ENCODE data around the gene CRACR2A.

The CRACR2A gene

DNA sequence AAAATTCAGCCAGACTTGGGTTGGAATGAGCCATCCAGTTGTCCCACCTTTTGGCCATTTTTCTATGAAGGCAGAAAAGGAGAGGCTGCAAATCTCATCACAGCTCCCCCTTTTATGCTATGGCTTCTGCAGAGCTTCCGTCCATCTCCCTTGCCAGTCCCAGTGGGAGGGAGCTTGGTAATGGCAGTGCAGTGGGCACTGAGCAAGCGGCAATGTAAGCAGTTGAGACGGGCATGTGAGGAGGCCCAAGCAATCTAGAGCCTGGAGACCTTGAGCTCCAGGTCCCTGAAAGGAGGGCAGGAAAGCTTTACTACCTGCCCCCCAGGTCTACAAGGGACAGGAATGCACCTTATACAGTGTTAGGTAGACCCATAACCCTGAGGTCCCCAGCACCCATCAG is 73.1 kb downstream of the CRACR2A start:
- DNase-seq, result no peak

DNA sequence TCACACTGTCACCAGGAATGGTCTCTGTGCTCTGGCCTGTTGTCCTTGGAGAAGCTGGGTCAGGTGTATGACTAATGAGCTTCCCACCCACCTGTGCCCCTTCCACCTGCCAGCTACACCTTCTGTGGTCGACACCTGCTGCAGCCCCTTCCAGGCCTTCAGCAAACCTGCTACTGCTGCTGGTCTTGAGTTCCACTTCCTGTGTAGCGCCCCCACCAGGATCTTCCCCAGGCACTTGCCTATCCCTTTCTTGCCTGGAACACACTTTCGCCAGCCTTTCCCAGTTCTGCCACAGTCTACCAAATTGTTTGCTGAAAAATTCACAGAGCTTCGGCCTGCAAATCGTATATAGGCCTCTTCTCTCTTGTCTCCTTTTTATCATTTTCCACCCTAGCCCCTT is 75.3 kb downstream of the CRACR2A start:
- no peak for DNase-seq

- no peak for DNase-seq
Measured at GRCh38 chr12:3673981-3674708, 78.8 kb downstream of the CRACR2A start.

DNA sequence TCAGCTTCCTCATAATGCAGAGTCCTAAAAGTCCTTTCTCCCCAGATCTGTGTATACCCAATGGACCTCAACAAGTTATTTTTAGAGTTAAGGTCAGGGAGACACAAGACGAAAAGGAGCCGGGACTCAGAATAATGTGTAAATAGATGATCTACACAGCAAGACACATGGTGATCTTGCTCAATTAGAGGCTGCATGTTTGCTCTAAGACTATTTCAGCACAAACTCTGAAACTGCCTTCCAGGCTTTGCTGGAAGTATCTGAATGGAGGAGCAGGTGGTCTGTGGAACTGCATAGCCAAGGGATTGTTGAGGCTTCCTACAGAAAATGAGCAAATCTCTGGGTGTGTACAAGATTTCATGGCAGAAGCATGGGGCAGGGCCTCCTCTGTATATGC is 80.8 kb downstream of the CRACR2A start:
- no peak for DNase-seq

DNA sequence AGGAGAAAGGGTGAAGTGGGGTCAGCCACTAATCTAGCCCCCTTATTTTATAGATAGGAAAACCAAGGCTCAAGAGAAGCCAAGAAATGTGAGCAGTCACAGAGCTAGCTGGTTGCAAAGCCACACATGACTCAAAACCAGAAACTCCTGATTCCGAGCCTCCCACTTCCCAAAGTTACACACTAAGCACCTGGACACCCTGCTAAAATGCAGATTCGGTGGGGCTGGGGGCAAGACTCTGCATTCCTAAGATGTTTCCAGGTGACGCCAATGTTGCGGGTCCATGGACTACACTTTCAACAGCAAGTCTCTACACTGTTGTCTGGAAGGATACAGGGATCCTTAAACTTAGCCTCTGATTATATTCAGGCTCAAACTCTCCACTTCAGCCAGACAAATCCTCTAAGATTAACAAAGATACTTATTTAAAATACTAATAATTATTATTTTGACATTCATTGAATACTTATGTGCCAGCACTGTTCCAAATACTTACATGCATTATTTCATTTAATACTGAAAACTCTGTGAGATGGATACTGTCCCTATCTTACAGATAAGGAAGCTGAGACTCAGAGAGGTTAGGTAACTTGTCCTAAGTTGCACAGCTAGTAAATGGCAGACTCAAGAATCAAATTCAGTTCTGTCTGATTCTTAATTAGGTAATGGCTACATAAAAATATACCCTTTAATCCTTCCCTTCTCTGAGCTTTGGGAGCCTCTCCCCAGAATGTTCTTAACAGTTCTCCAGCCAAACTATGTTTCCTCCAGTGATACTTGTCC is 81.4 kb downstream of the CRACR2A start:
- DNase-seq, result no peak

DNA sequence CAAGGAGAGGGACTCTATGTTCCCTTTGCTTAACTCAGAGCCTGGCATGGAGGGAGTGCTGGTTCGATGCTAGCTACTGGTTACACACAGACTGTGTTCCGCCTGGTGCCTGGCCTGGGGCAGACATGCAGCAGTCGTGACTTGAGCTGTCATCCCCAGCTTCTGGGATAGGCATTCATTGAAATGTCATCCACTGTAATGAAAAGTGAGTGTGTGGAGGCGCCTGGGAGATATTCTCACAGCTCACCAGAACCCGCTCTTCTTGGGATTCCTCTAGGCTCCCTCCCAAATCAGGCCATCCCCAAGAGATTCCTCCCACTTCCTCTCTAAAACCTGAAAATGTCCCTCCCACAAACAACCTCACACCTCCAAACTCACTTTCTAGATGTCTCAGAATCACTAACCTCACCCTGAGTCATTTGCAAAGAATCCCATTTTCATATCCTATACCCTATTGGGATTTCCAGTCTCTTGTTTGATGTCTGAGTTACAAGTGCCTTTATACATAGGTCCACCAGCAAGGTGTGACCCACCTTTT is 82.8 kb downstream of the CRACR2A start:
- no peak for DNase-seq

DNA sequence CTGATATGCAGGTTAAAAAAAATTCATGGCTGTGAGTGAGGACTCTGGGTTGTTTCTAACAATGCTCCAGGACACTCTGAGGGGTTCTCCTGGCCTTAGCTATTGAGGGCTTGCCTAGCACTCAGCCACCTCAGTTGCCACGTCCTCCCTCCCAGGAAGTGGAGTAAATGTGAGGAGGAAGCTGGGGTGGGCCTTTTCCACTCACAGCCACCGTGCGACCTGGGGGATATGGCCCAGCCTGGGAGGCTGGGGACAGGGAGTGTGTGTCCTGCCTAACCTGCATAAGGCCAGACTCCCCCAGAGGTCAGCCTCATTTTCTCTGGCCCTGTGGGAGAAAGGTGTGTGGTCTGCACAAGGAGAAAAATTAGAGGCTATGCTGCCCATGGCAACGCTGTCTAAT is 83.3 kb downstream of the CRACR2A start:
- DNase-seq, result no peak

GRCh38 chr12:3668479-3669165 is 84.3 kb downstream of the CRACR2A start:
- no peak for DNase-seq

DNA sequence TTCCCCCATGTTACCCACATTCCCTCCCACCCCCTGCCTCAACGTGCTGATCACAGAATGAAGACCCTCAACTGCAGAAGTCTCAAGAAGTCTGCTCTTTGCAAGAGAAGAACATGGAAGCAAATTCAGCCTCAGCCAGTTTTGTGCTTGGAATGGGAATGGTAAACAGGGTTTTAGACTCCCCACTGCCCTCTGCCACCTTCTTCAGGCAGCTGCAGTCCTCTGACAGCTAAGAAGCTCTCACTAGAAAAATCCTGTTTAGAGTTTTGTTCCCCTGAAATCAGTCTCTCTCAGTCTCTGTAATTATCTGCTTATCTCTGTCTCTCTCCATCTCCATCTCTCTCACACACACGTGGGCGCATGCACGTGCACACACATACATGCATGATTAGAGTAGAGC is 85.4 kb downstream of the CRACR2A start:
- no peak for DNase-seq

DNA sequence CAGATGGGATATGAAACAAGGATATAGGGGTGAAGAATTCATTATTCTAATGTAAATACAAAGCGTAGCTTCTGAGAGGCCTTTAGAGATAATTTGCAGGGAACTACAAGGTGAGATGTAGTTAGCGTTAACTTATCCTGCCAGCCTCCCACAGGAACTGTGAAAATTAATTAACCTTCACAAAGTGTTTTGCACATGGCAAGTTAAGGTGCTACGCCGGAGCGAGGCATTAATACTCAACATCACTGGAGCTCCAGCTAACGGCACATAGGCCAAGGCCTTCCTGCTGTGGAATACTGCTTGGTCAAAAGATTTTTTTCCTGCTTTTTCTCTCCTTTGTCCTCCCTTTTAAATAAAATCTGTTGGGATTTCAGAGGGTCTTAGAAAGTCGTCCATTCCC is 86.5 kb downstream of the CRACR2A start:
- DNase-seq, result no peak

DNA sequence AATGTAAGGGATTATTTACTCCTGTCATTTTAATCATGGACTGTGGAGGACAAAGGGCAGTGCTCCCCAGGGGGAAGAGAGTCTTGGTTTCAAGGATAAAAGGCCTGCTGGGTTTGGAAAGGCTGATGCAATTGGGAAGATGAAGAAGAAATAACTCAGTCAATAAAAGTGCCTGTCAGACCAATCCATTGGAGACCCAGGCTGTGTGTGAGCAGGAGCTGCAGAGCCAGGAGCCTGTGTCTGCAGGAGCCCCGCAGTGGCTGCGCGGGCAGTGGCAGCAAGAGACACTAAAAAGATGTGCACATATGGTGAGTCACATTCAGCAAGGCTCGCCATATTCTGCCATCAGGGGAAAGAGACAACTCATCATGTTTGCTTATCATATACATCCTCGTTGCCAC is 90.4 kb downstream of the CRACR2A start:
- DNase-seq, result no peak

GRCh38 chr12:3661028-3661427 is 91.9 kb downstream of the CRACR2A start:
- DNase-seq, result no peak

GRCh38 chr12:3658327-3659163 is 94.4 kb downstream of the CRACR2A start:
- DNase-seq, result no peak

GRCh38 chr12:3656946-3657622 is 95.8 kb downstream of the CRACR2A start:
- DNase-seq, result no peak

DNA sequence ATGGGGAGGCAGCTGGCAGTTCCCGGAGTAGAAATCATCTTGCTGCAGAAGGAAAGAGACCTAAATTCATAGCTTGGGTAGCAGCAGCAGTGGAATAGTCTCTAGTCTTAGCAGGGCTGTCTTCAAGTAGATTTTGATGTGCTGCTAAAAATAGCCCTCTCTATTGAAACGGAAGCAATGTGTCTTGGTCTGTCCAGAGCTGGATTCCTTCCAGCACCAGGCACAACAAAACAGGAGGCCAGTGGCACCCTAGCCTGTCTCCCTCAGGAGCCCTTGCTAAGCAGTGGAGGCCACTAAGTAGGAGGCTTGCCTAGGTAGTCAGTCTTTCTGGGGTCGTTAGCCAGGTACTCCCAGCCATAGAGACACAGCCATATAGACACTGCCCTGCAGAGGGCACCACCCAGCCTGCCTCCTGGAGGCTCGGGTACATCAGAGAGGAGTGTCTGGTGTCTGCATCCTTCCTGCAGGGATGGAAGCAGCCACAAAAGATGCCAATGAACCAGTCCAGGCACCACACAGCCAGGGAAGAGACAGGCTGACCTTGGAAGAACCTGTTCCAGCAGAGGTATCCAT is 97.5 kb downstream of the CRACR2A start:
- no peak for DNase-seq

DNA sequence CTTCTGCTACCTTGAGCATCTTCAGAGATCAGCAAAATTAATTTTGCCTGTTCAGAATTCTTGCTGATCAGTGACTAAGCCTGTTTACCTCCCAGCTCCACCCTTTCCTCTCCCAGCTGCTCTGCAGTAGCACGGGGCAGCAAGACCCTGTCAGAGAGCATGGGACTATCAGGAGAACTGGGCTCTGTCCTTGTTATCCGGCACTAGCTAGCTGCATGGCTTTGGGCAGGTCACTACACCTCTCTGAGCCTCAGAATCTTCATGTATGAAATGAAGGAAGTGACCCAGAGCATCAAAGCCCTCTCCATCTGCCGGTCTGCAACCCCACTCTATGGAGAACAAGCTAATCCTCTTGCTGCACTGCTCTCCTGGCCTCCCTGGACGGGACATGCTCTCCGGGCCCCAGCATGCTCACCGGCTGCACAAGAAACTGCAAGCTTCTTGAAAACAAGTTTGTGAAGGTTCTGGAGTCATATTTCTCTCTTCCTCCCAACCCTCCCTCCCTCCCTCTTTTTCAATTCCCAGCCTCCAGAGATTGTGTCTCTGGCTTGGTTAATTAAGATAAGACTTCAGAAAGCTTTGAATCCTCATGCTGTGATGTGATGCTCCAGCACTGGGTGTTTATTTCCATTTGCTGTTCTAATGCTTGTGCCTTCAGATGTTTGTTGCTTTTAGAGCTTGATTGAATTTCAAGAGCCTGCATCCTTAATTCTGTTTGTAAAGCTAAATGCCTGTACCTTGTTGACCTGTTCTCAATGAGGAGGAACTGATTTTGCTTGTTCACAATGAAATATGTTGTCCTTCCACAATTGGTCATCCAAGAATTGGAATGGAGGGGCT is 101.1 kb downstream of the CRACR2A start:
- no peak for DNase-seq

GRCh38 chr12:3647504-3647903 is 105.4 kb downstream of the CRACR2A start:
- no peak for DNase-seq

GRCh38 chr12:3646561-3647241 is 106.2 kb downstream of the CRACR2A start:
- DNase-seq, result no peak

- DNase-seq, result no peak
Measured at GRCh38 chr12:3645091-3645490, 107.8 kb downstream of the CRACR2A start.

- DNase-seq, result no peak
Measured at GRCh38 chr12:3644104-3644503, 108.8 kb downstream of the CRACR2A start.

Data from stimulated activated naive CD4-positive, alpha-beta T cell treated with Interleukin-2 at 50 U/mL for 16 hours (primary cell).